Natural killer cell (primary cell): Measurements from ENCODE around the gene SRP68. TPM values are rescaled to one million over a fixed set of nuclear protein-coding genes. Genes with fewer than 3 reads are reported as not detected.
A peak's percentile ranks its signal among the peaks of the same experiment; 100 is the strongest.
"Not testable (repeated sequence)": the region's sequence is repeated elsewhere in the genome, so short reads cannot be mapped to it uniquely, and the experiment has no call there.

Experiments
- ATAC-seq, 3 donors: fragments of 150-1000 bp in 2 of 3; fragments of 200-7000 bp in 1 of 3; cut with Tn5 transposase; 1 replicate in 1 of 3; 2 replicates in 2 of 3; pipeline ENCODE4 v1.10.0; 2021; ENCODE audit warnings: mild to moderate bottlenecking in 2 of 3, moderate library complexity in 2 of 3
- DNase-seq, 2 donors: peaks; one replicate each; pipeline versions ENCODE4 v3.0.0 to v3.0.0-alpha.2; 2013 to 2021; ENCODE audit warnings: mixed read lengths in 1 of 2
- H3K27ac ChIP-seq: one replicate; pipeline ENCODE4 v1.5.1; 2013; ENCODE audit warnings: mild to moderate bottlenecking, low read length
- H3K27me3 ChIP-seq: one replicate; pipeline ENCODE4 v1.6.1; 2013; ENCODE audit warnings: low read length; ENCODE audit not compliant: control insufficient read depth, insufficient read depth
- H3K36me3 ChIP-seq: one replicate; pipeline ENCODE4 v1.6.1; 2013; ENCODE audit warnings: low read length; ENCODE audit not compliant: control insufficient read depth, insufficient read depth
- H3K4me1 ChIP-seq: one replicate; pipeline ENCODE4 v1.6.1; 2013; ENCODE audit warnings: low read length; ENCODE audit not compliant: control insufficient read depth, insufficient read depth
- H3K4me3 ChIP-seq: one replicate; pipeline ENCODE4 v1.5.1; 2013; ENCODE audit warnings: low read length
- H3K9me3 ChIP-seq: one replicate; pipeline ENCODE4 v1.6.1; 2013; ENCODE audit warnings: low read length; ENCODE audit not compliant: control insufficient read depth, insufficient read depth
- H3K27ac Mint-ChIP-seq, 2 donors: one replicate each; pipeline ENCODE4 v1.8.0; 2022; ENCODE audit warnings: mild to moderate bottlenecking in 2 of 2, mixed read lengths in 2 of 2, moderate library complexity in 1 of 2
- H3K27me3 Mint-ChIP-seq, 2 donors: one replicate each; pipeline ENCODE4 v1.8.0; 2022; ENCODE audit warnings: low read depth in 2 of 2, mixed read lengths in 2 of 2
- H3K36me3 Mint-ChIP-seq: one replicate; pipeline ENCODE4 v1.8.0; 2022; ENCODE audit warnings: mixed read lengths
- H3K4me1 Mint-ChIP-seq, 2 donors: one replicate each; pipeline ENCODE4 v1.8.0; 2022; ENCODE audit warnings: mixed read lengths in 2 of 2
- H3K4me3 Mint-ChIP-seq: one replicate; pipeline ENCODE4 v1.8.0; 2022; ENCODE audit warnings: mild to moderate bottlenecking, moderate library complexity, mixed read lengths
- H3K9me3 Mint-ChIP-seq, 2 donors: one replicate each; pipeline ENCODE4 v1.8.0; 2022; ENCODE audit warnings: mixed read lengths in 2 of 2
- WGBS: methylation state at CpG from one replicate; pipeline ENCODE4 v1.1.7; 2013; ENCODE audit warnings: missing lambda C conversion rate; ENCODE audit not compliant: insufficient coverage; 5-methylcytosine and 5-hydroxymethylcytosine counted together
- intact Hi-C: fragments of 100-400 bp; cut with micrococcal nuclease; formaldehyde crosslinking; loops from one replicate; pipeline ENCODE4 v1.14.2; 2022
- total RNA-seq, 4 donors: library from RNA; stranded (reverse); fragments of 120-200 nt in 1 of 4; gene quantifications; one replicate each; pipeline versions ENCODE4 v1.2.3 to v1.2.4, GENCODE V29; 2013 to 2022
- TF ChIP-seq, protein P1 (sequence below): fragments of 200-600 bp; IDR thresholded peaks from one replicate; pipeline ENCODE4 v1.8.0; 2022; ENCODE audit warnings: antibody characterized with exemption

SRP68 gene
- total RNA-seq, 3 donors from 2014 or later (not counting 1 experiment from before 2014, with no cell fraction given): 57.8 to 74.4 (median 70.7) TPM

- Mint-ChIP-seq H3K27ac (peak overlapping the region in 1 of 2 donors; percentile 25), H3K4me3 (no peak overlapping the region), H3K36me3 (peaks cover 38% of the 10 kb centered on the region), H3K4me1 (peaks cover 0 to 15% of the 10 kb centered on the region in 2 donors), H3K9me3 (no peaks in the 10 kb centered on the region), H3K27me3 (no peaks in the 10 kb centered on the region)
- Histone ChIP-seq H3K36me3 (peaks cover 86% of the 10 kb centered on the region), H3K4me3 (no peak overlapping the region), H3K27ac (no peak overlapping the region), H3K27me3 (no peaks in the 10 kb centered on the region), H3K4me1 (no peaks in the 10 kb centered on the region), H3K9me3 (no peaks in the 10 kb centered on the region)
- WGBS: 82% methylated on average over 9 of the region's 9 CpGs
- intact Hi-C loops: no loop called here
- no peak for ATAC-seq
- DNase-seq: no peak
- TF ChIP-seq, protein P1, sequence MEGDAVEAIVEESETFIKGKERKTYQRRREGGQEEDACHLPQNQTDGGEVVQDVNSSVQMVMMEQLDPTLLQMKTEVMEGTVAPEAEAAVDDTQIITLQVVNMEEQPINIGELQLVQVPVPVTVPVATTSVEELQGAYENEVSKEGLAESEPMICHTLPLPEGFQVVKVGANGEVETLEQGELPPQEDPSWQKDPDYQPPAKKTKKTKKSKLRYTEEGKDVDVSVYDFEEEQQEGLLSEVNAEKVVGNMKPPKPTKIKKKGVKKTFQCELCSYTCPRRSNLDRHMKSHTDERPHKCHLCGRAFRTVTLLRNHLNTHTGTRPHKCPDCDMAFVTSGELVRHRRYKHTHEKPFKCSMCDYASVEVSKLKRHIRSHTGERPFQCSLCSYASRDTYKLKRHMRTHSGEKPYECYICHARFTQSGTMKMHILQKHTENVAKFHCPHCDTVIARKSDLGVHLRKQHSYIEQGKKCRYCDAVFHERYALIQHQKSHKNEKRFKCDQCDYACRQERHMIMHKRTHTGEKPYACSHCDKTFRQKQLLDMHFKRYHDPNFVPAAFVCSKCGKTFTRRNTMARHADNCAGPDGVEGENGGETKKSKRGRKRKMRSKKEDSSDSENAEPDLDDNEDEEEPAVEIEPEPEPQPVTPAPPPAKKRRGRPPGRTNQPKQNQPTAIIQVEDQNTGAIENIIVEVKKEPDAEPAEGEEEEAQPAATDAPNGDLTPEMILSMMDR: no peak
Measured at GRCh38 chr17:76048025-76048605, 24.2 kb downstream of the SRP68 start.

DNA sequence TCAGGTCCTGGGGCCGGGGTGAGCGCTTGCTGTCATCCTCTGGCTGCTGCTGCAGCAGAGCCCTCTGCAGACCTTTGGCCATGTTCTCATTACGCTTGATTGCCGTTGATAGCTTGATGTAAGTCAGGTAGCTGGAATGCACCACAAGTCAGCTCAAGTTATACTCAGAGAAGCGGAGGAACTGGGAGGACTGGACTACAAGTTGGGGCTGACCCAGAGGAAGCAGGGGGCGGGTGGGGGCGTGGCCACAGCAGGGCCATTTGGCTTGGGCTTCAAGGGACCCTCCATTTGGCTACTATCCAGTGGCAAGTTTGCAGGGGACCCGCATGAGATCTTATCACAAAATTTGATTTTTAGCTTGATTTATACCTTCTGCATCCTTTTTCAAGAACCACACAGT, 26.3 kb downstream of the SRP68 start:
- WGBS: 94% methylated on average over 8 of the region's 8 CpGs
- Histone ChIP-seq H3K9me3 (no peaks in the 10 kb centered on the region), H3K36me3 (peaks cover 94% of the 10 kb centered on the region), H3K4me3 (no peak overlapping the region), H3K27me3 (no peaks in the 10 kb centered on the region), H3K27ac (no peak overlapping the region), H3K4me1 (no peaks in the 10 kb centered on the region)
- Mint-ChIP-seq H3K9me3 (no peaks in the 10 kb centered on the region), H3K36me3 (peaks cover 38% of the 10 kb centered on the region), H3K4me3 (no peak overlapping the region), H3K27ac (no peak overlapping the region), H3K4me1 (peaks cover 0 to 11% of the 10 kb centered on the region in 2 donors), H3K27me3 (no peaks in the 10 kb centered on the region)
- no peak for DNase-seq
- TF ChIP-seq, protein P1: no peak
- no peak for ATAC-seq
- intact Hi-C loops: no loop called here

- H3K9me3 Mint-ChIP-seq, intact Hi-C loops, H3K4me3 Mint-ChIP-seq, DNase-seq, ATAC-seq, H3K9me3 ChIP-seq, H3K4me1 Mint-ChIP-seq, H3K27ac ChIP-seq, H3K27me3 ChIP-seq, H3K27me3 Mint-ChIP-seq, H3K4me1 ChIP-seq, H3K27ac Mint-ChIP-seq, H3K4me3 ChIP-seq: not testable (repeated sequence)
- peaks cover 95% of the 10 kb centered on the region for H3K36me3 ChIP-seq
- WGBS: 96% methylated on average over 11 of the region's 11 CpGs
- peaks cover 38% of the 10 kb centered on the region for H3K36me3 Mint-ChIP-seq
Measured at GRCh38 chr17:76044475-76045007, 27.8 kb downstream of the SRP68 start.

DNA sequence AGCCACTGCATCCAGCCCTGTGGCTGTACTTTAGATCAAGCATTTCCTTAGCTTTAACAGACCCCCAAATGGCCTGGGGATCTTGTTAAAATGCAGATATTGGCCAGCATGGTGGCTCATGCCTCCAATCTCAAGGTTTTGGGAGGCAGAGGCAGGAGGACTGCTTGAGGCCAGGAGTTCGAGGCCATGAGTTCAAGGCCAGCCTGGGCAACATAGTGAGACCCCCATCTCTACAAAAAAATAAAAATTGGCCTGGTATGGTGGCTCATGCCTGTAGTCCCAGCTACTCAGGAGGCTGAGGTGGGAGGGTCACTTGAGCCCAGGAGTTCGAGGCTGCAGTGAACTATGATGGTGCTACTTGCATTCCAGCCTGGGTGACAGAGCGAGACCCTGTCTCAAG, 29.4 kb downstream of the SRP68 start:
- H3K27me3 ChIP-seq, H3K4me1 ChIP-seq, H3K9me3 ChIP-seq, H3K9me3 Mint-ChIP-seq, H3K4me3 Mint-ChIP-seq, H3K4me3 ChIP-seq, DNase-seq, ATAC-seq, intact Hi-C loops, H3K4me1 Mint-ChIP-seq, H3K27ac ChIP-seq, H3K27ac Mint-ChIP-seq, H3K27me3 Mint-ChIP-seq: not testable (repeated sequence)
- peaks cover 35% of the 10 kb centered on the region for H3K36me3 Mint-ChIP-seq
- peaks cover 92% of the 10 kb centered on the region for H3K36me3 ChIP-seq
- 98% methylated on average over 3 of the region's 3 CpGs for WGBS
